ENCODE data around the gene KCNK17.

KCNK17 gene

GRCh38 chr6:39266375-39266774, 47.8 kb downstream of the KCNK17 start:
- no peak for DNase-seq

GRCh38 chr6:39263303-39264037, 50.7 kb downstream of the KCNK17 start:
- no peak for DNase-seq

- DNase-seq: no peak
Observed at GRCh38 chr6:39261751-39262150, 52.5 kb downstream of the KCNK17 start.

GRCh38 chr6:39260953-39261352, 53.3 kb downstream of the KCNK17 start:
- DNase-seq: no peak

- DNase-seq: no peak
Observed at GRCh38 chr6:39260456-39260855, 53.8 kb downstream of the KCNK17 start.

GRCh38 chr6:39256294-39256940, 57.8 kb downstream of the KCNK17 start:
- no peak for DNase-seq

GRCh38 chr6:39254999-39255535, 59.2 kb downstream of the KCNK17 start:
- DNase-seq: no peak

GRCh38 chr6:39251406-39251805, 62.8 kb downstream of the KCNK17 start:
- no peak for DNase-seq

- DNase-seq: no peak
Observed at GRCh38 chr6:39250507-39250906, 63.7 kb downstream of the KCNK17 start.

GRCh38 chr6:39249278-39249677, 64.9 kb downstream of the KCNK17 start:
- DNase-seq: no peak
